K562 (cell line): Measurements from ENCODE around the gene PRKCE. TPM values are rescaled to one million over a fixed set of nuclear protein-coding genes. Genes with fewer than 3 reads are reported as not detected.

ENCODE experiments used
- ATAC-seq: fragments of 200-7000 bp; cut with Tn5 transposase; 3 replicates; pipeline ENCODE4 v1.9.1; 2020; ENCODE audit warnings: moderate library complexity
- BruUV-seq: library from RNA; stranded (reverse); fragments of 400-500 nt; replicated peaks from 2 replicates; lab custom pipeline; 2021; lab: Mats Ljungman, UMichigan
- CTCF ChIA-PET: fragments of 300-600 bp; formaldehyde crosslinking; extraction: SDS; loops from one replicate; lab custom pipeline; 2021; ENCODE audit warnings: low intra/inter-chr PET ratio; lab: Yijun Ruan, JAX
- POLR2A ChIA-PET: fragments of 300-600, 350-650 bp; sonication (Branson Sonifier 250); formaldehyde crosslinking; extraction: SDS; loops from one replicate; lab custom pipeline; 2021; ENCODE audit warnings: antibody characterized with exemption, inconsistent platforms; lab: Yijun Ruan, JAX
- DNase-seq, 4 experiments: peaks; one replicate each; pipeline versions ENCODE4 v3.0.0 to v3.0.0-alpha.2; 2011 to 2018; ENCODE audit warnings: low spot score in 3 of 4, mixed read lengths in 3 of 4; ENCODE audit errors: extremely low read depth in 1 of 4
- FAIRE-seq: peaks from 2 replicates; lab custom pipeline; 2011; peaks lifted over from hg19 to GRCh38; lab: Jason Lieb, UNC
- H2AFZ ChIP-seq: 2 replicates; pipeline ENCODE4 v1.6.0; 2011; ENCODE audit warnings: low read depth, low read length, control low read depth, inconsistent platforms
- H3K27ac ChIP-seq: fragments of 200-600 bp; 3 replicates; pipeline ENCODE4 v1.8.0; 2011; ENCODE audit warnings: low read depth, mild to moderate bottlenecking, control low read depth, inconsistent platforms, low read length, moderate library complexity, mixed read lengths; ENCODE audit errors: extremely low read depth
- H3K27me3 ChIP-seq, 2 experiments: fragments of 300-600 bp in 1 of 2; 2 replicates in 1 of 2; 3 replicates in 1 of 2; pipeline versions ENCODE4 v1.6.0 to v1.8.0; 2011; ENCODE audit warnings: inconsistent platforms in 2 of 2, low read length in 2 of 2, mild to moderate bottlenecking in 1 of 2, mixed read lengths in 1 of 2, moderate library complexity in 1 of 2; ENCODE audit not compliant: control insufficient read depth in 2 of 2, insufficient read depth in 2 of 2
- H3K36me3 ChIP-seq: fragments of 300-600 bp; 3 replicates; pipeline ENCODE4 v1.8.0; 2011; ENCODE audit warnings: mild to moderate bottlenecking, low read length, inconsistent platforms; ENCODE audit not compliant: control insufficient read depth, insufficient read depth
- H3K4me1 ChIP-seq, 2 experiments: fragments of 200-600 bp in 1 of 2; replicated peaks in 1 of 2; 2 replicates in 1 of 2; 3 replicates in 1 of 2; pipeline versions ENCODE4 v1.5.1 to v1.8.0; 2011; ENCODE audit warnings: inconsistent platforms in 2 of 2, low read length in 2 of 2, mild to moderate bottlenecking in 1 of 2, mixed read lengths in 1 of 2, moderate library complexity in 1 of 2; ENCODE audit not compliant: control insufficient read depth in 2 of 2, insufficient read depth in 2 of 2
- H3K4me2 ChIP-seq: 2 replicates; pipeline ENCODE4 v1.6.1; 2011; ENCODE audit warnings: low read length, control low read depth, inconsistent platforms, mixed read lengths; ENCODE audit not compliant: insufficient read depth
- H3K4me3 ChIP-seq: fragments of 200-600 bp; sonication (generic), shearing (Covaris generic); 2 replicates; pipeline ENCODE4 v1.5.1; 2016; ENCODE audit warnings: control low read depth, inconsistent platforms
- H3K79me2 ChIP-seq: fragments of 200-600 bp; 3 replicates; pipeline ENCODE4 v1.8.0; 2011; ENCODE audit warnings: low read length, inconsistent platforms; ENCODE audit not compliant: control insufficient read depth, insufficient read depth
- H3K9ac ChIP-seq, 2 experiments: 2 replicates each; pipeline versions ENCODE4 v1.6.0 to v1.6.1; 2011; ENCODE audit warnings: low read depth in 2 of 2, low read length in 2 of 2, control low read depth in 1 of 2, inconsistent platforms in 1 of 2, mild to moderate bottlenecking in 1 of 2, mixed read lengths in 1 of 2; ENCODE audit not compliant: insufficient read depth in 1 of 2
- H3K9me1 ChIP-seq: one replicate; pipeline ENCODE4 v1.6.0; 2011; ENCODE audit warnings: inconsistent platforms, mild to moderate bottlenecking, low read length, moderate library complexity; ENCODE audit not compliant: control insufficient read depth, insufficient read depth
- H3K9me3 ChIP-seq: replicated peaks from 2 replicates; pipeline ENCODE4 v1.5.1; 2011; ENCODE audit warnings: low read depth, low read length, inconsistent platforms; ENCODE audit not compliant: control insufficient read depth, insufficient read depth
- H4K20me1 ChIP-seq: replicated peaks from 2 replicates; pipeline ENCODE4 v1.6.1; 2011; ENCODE audit warnings: low read length, inconsistent platforms, mixed read lengths; ENCODE audit not compliant: control insufficient read depth, insufficient read depth
- HEY1 ChIP-seq: fragments of 250-450 bp; sonication (Bioruptor Pico); IDR thresholded peaks from 2 replicates; pipeline ENCODE4 v1.5.0; 2020; ENCODE audit warnings: mild to moderate bottlenecking, moderate library complexity, borderline replicate concordance
- KLF13 ChIP-seq: fragments of 450-650 bp; IDR thresholded peaks from 2 replicates; pipeline ENCODE4 v1.6.1; 2016; ENCODE audit warnings: missing genetic modification characterization, low read depth, mild to moderate bottlenecking, missing compliant biosample characterization, moderate library complexity, borderline replicate concordance
- L3MBTL2 ChIP-seq: fragments of 450-650 bp; IDR thresholded peaks from 2 replicates; pipeline ENCODE4 v1.6.1; 2016; ENCODE audit warnings: mild to moderate bottlenecking, moderate library complexity
- NCOA1 ChIP-seq: fragments of 450-650 bp; IDR thresholded peaks from 2 replicates; pipeline ENCODE4 v1.6.1; 2016; ENCODE audit warnings: low read depth
- NR2C2 ChIP-seq, 2 experiments: fragments of 200-800 bp in 1 of 2; sonication (Bioruptor generic) in 1 of 2; sonication (generic) in 1 of 2; formaldehyde crosslinking in 1 of 2; IDR thresholded peaks; 2 replicates each; pipeline versions ENCODE4 v1.6.1 to v1.8.0; 2016 to 2022; ENCODE audit warnings: mild to moderate bottlenecking in 1 of 2, missing compliant biosample characterization in 1 of 2, missing genetic modification characterization in 1 of 2, missing genetic modification reagents in 1 of 2
- PCBP1 ChIP-seq: fragments of 200-400 bp; formaldehyde crosslinking; IDR thresholded peaks from 2 replicates; pipeline ENCODE4 v1.6.1; 2018; ENCODE audit warnings: mild to moderate bottlenecking, low read depth, low read length; ENCODE audit not compliant: poor library complexity, severe bottlenecking
- POLR2A ChIP-seq: fragments of 450-650 bp; conservative IDR thresholded peaks from 2 replicates; pipeline ENCODE4 v1.6.1; 2016
- POU5F1 ChIP-seq: fragments of 150-350 bp; IDR thresholded peaks from 2 replicates; pipeline ENCODE4 v1.6.1; 2014; ENCODE audit warnings: borderline replicate concordance, low read length, low read depth, mild to moderate bottlenecking; ENCODE audit not compliant: partially characterized antibody
- RFX1 ChIP-seq: fragments of 450-650 bp; IDR thresholded peaks from 2 replicates; pipeline ENCODE4 v1.6.1; 2016; ENCODE audit warnings: mild to moderate bottlenecking, moderate library complexity
- SMARCA5 ChIP-seq: fragments of 450-650 bp; IDR thresholded peaks from 2 replicates; pipeline ENCODE4 v1.6.1; 2016
- SPI1 ChIP-seq: IDR thresholded peaks from 2 replicates; pipeline ENCODE4 v1.6.1; 2011; ENCODE audit warnings: low read depth, low read length, control low read depth, borderline replicate concordance
- TCF7 ChIP-seq: sonication (generic); IDR thresholded peaks from 2 replicates; pipeline ENCODE4 v1.6.1; 2016; ENCODE audit warnings: antibody characterized with exemption, borderline replicate concordance
- TRIM24 ChIP-seq, 2 experiments: fragments of 450-650 bp; IDR thresholded peaks; 2 replicates each; pipeline ENCODE4 v1.6.1; 2016
- YY1 ChIP-seq, 3 experiments: IDR thresholded peaks; 2 replicates each; pipeline ENCODE4 v1.6.1; 2011; ENCODE audit warnings: low read length in 2 of 3, mild to moderate bottlenecking in 2 of 3, moderate library complexity in 2 of 3, borderline replicate concordance in 1 of 3, control low read depth in 1 of 3, low read depth in 1 of 3; ENCODE audit not compliant: insufficient read depth in 3 of 3, insufficient replicate concordance in 2 of 3, control insufficient read depth in 1 of 3, insufficient read length in 1 of 3; ENCODE audit errors: extremely low read depth in 1 of 3
- ZNF212 ChIP-seq: fragments of 450-650 bp; formaldehyde crosslinking; IDR thresholded peaks from 2 replicates; pipeline ENCODE4 v1.4.0; 2020; ENCODE audit warnings: mild to moderate bottlenecking
- ZNF445 ChIP-seq: fragments of 250-450 bp; sonication (Bioruptor Pico); IDR thresholded peaks from 2 replicates; pipeline ENCODE4 v1.4.0; 2020; ENCODE audit warnings: low read depth, mild to moderate bottlenecking, moderate library complexity
- WGBS: fragments of 100-300 bp; shearing (Covaris generic); methylation state at CpG from one replicate; pipeline ENCODE4 v1.1.6; 2016; ENCODE audit warnings: low coverage, mixed read lengths; ENCODE audit not compliant: insufficient coverage; ENCODE audit errors: missing lambda C conversion rate; 5-methylcytosine and 5-hydroxymethylcytosine counted together
- in situ Hi-C: fragments of 300-500 bp; cut with MboI; formaldehyde crosslinking; loops from 4 replicates; pipeline ENCODE4 v1.15.0; 2018; ENCODE audit warnings: inconsistent platforms, mixed read lengths
- intact Hi-C: fragments of 100-400 bp; cut with micrococcal nuclease; formaldehyde crosslinking; loops from 2 replicates; pipeline ENCODE4 v1.14.2; 2022
- polyA plus RNA-seq, 8 experiments: library from polyadenylated mRNA; depleted of rRNA in 4 of 8; stranded (reverse) in 5 of 8; unstranded in 3 of 8; fragments of >200 nt; fragmentation: Nextera tagmentation in 2 of 8; fragmentation: Illumina TruSeq in 1 of 8; extraction: Ambion mirVana in 2 of 8; extraction: Trizol in 1 of 8; gene quantifications; 2 replicates each; pipeline versions ENCODE4 v1.2.1 to v1.2.3, GENCODE V29; 2011 to 2014; ENCODE audit warnings: inconsistent platforms in 1 of 8, missing spikeins in 1 of 8
- total RNA-seq, 7 experiments: library from RNA; depleted of rRNA in 6 of 7; stranded (reverse); fragments of >200 nt in 6 of 7; fragmentation: Illumina TruSeq in 2 of 7; extraction: Trizol in 2 of 7; gene quantifications; 2 replicates each; pipeline versions ENCODE4 v1.2.1 to v1.2.3, GENCODE V29; 2011 to 2021; ENCODE audit warnings: low replicate concordance in 1 of 7
- TF ChIP-seq, protein P1 (sequence below): fragments of 250-450 bp; sonication (Bioruptor Pico); IDR thresholded peaks from 2 replicates; pipeline ENCODE4 v1.8.0; 2022; ENCODE audit warnings: inconsistent platforms

PRKCE gene
- total and polyA plus RNA-seq, 9 of the 15 experiments (the other 6 are each of a cell fraction or from before 2014, with no cell fraction given) = 0.06 to 1.0 (median 0.22) TPM; not detected in 1

DNA sequence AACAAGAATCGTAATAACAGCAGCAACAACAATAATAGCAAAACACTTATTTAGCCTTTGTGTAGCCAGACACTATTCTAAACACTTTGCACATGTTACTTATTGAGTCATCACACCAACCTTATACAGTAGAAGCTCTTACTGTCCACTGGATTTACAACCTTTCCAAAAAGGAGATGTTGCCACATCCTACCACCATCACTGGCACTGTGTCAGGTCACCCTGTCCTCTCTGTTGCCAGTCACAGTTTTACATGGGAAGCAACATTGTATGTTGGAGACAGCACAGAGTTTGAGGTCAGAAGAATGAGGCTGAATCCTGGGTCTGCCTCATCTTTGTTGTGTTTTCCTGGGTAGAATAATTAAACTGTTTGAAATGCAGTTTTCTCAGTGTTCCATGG, 444.4 kb downstream of the PRKCE start:
- no peak for ATAC-seq
- H3K36me3 ChIP-seq = no peaks in the 10 kb centered on the region
- H3K27me3 ChIP-seq = peaks cover 10 to 14% of the 10 kb centered on the region in 2 experiments
- ChIA-PET CTCF (no interaction called here), POLR2A (no interaction called here)
- no peak overlapping the region for H3K27ac ChIP-seq
- no peak for DNase-seq
- H3K4me1 ChIP-seq = peaks cover 0 to 8% of the 10 kb centered on the region in 2 experiments; a peak in 1 of 5 replicates
- H3K79me2 ChIP-seq = no peaks in the 10 kb centered on the region
- 0% methylated on average over 1 of the region's 1 CpG for WGBS
- H2AFZ ChIP-seq = no peak overlapping the region
- no peak for FAIRE-seq
- H3K4me3 ChIP-seq = no peak overlapping the region
- intact Hi-C loops = no loop called here
- H3K9me3 ChIP-seq = no peaks in the 10 kb centered on the region
- no peaks in the 10 kb centered on the region for H3K9me1 ChIP-seq
- no peak for TF ChIP-seq NCOA1
- TF ChIP-seq, protein P1, sequence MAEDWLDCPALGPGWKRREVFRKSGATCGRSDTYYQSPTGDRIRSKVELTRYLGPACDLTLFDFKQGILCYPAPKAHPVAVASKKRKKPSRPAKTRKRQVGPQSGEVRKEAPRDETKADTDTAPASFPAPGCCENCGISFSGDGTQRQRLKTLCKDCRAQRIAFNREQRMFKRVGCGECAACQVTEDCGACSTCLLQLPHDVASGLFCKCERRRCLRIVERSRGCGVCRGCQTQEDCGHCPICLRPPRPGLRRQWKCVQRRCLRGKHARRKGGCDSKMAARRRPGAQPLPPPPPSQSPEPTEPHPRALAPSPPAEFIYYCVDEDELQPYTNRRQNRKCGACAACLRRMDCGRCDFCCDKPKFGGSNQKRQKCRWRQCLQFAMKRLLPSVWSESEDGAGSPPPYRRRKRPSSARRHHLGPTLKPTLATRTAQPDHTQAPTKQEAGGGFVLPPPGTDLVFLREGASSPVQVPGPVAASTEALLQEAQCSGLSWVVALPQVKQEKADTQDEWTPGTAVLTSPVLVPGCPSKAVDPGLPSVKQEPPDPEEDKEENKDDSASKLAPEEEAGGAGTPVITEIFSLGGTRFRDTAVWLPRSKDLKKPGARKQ (CRISPR knock-in tag) = no peak
- TF ChIP-seq SMARCA5 = no peak
- no peak for TF ChIP-seq ZNF212 (CRISPR knock-in tag)
- TF ChIP-seq RFX1 = no peak
- TF ChIP-seq NR2C2 (CRISPR knock-in tag; IDR thresholded peaks at IDR 0.05) = no peak
- TF ChIP-seq NR2C2 (tag; IDR thresholded peaks at IDR 0.05) = no peak
- no peak for TF ChIP-seq ZNF445
- no peak for TF ChIP-seq L3MBTL2
- no peak for TF ChIP-seq POU5F1
- TF ChIP-seq HEY1 (CRISPR knock-in tag) = no peak
- no peak for TF ChIP-seq TRIM24 (IDR thresholded peaks at IDR 0.05)
- no peak for TF ChIP-seq YY1 (IDR thresholded peaks at IDR 0.05; ENCODE audit: borderline replicate concordance in 1 of 3, control insufficient read depth in 1 of 3, extremely low read depth in 1 of 3, insufficient read depth in 3 of 3, insufficient read length in 1 of 3, insufficient replicate concordance in 2 of 3, low read depth in 1 of 3, low read length in 2 of 3)
- no peak for TF ChIP-seq POLR2A
- TF ChIP-seq KLF13 (tag) = no peak
- TF ChIP-seq PCBP1 = no peak
- no peak for TF ChIP-seq SPI1
- no peak for TF ChIP-seq TCF7
- no peaks in the 10 kb centered on the region; the same call in 1 of the 2 replicates for H4K20me1 ChIP-seq
- H3K4me2 ChIP-seq = no peak overlapping the region
- BruUV-seq = no TSS peak
- H3K9ac ChIP-seq = no peak overlapping the region
- in situ Hi-C loops = no loop called here
